ENCODE data around the gene CLTRN.
"Not testable (repeated sequence)": the region's sequence is repeated elsewhere in the genome, so short reads cannot be mapped to it uniquely, and the experiment has no call there.

Gene CLTRN
- total RNA-seq, result 0 to 0.52 (median 0.19) reads per million in 3 donors

- Histone ChIP-seq H3K9me3 (ENCODE audit: control insufficient read depth, low read length) (no peaks in the 10 kb centered on the region), H3K36me3 (ENCODE audit: control insufficient read depth, insufficient read depth, low read length) (no peaks in the 10 kb centered on the region), H3K27ac (ENCODE audit: insufficient read depth, low read length, poor library complexity, severe bottlenecking) (no peak within 1 kb of the TSS), H3K27me3 (replicated peaks; ENCODE audit: control insufficient read depth, insufficient read depth, low read length, poor library complexity, severe bottlenecking) (peaks cover 4% of the 10 kb centered on the region), H3K4me1 (ENCODE audit: control insufficient read depth, insufficient read depth, low read length, poor library complexity, severe bottlenecking) (no peaks in the 10 kb centered on the region), H3K4me3 (ENCODE audit: insufficient read depth, low read depth, low read length, poor library complexity, severe bottlenecking) (no peak within 1 kb of the TSS)
- no peak for DNase-seq
Measured at GRCh38 chrX:15664487-15665444, at the start of gene CLTRN. CLTRN (minus strand) TSS chrX:15664805; CDS start chrX:15664775, 30 bp downstream.

GRCh38 chrX:15704273-15704672, 39.7 kb upstream of the CLTRN start:
- H3K4me1 ChIP-seq (ENCODE audit: control insufficient read depth, insufficient read depth, low read length, poor library complexity, severe bottlenecking); H3K9me3 ChIP-seq (ENCODE audit: control insufficient read depth, low read length); H3K4me3 ChIP-seq (ENCODE audit: insufficient read depth, low read depth, low read length, poor library complexity, severe bottlenecking); H3K27me3 ChIP-seq (replicated peaks; ENCODE audit: control insufficient read depth, insufficient read depth, low read length, poor library complexity, severe bottlenecking); H3K27ac ChIP-seq (ENCODE audit: insufficient read depth, low read length, poor library complexity, severe bottlenecking); H3K36me3 ChIP-seq (ENCODE audit: control insufficient read depth, insufficient read depth, low read length); DNase-seq: not testable (repeated sequence)

- H3K9me3 ChIP-seq (ENCODE audit: control insufficient read depth, low read length); H3K4me3 ChIP-seq (ENCODE audit: insufficient read depth, low read depth, low read length, poor library complexity, severe bottlenecking); DNase-seq; H3K27me3 ChIP-seq (replicated peaks; ENCODE audit: control insufficient read depth, insufficient read depth, low read length, poor library complexity, severe bottlenecking); H3K4me1 ChIP-seq (ENCODE audit: control insufficient read depth, insufficient read depth, low read length, poor library complexity, severe bottlenecking); H3K27ac ChIP-seq (ENCODE audit: insufficient read depth, low read length, poor library complexity, severe bottlenecking); H3K36me3 ChIP-seq (ENCODE audit: control insufficient read depth, insufficient read depth, low read length): not testable (repeated sequence)
Measured at GRCh38 chrX:15703809-15704208, 39.2 kb upstream of the CLTRN start.

GRCh38 chrX:15702488-15703371, 38.1 kb upstream of the CLTRN start:
- no peak overlapping the region for H3K27ac ChIP-seq (ENCODE audit: insufficient read depth, low read length, poor library complexity, severe bottlenecking)
- no peak for DNase-seq

GRCh38 chrX:15696516-15696915, 31.9 kb upstream of the CLTRN start:
- H3K9me3 ChIP-seq (ENCODE audit: control insufficient read depth, low read length), result no peaks in the 10 kb centered on the region

More at GRCh38 chrX:15702488-15703371, 38.1 kb upstream of the CLTRN start:
- H3K4me1 ChIP-seq (ENCODE audit: control insufficient read depth, insufficient read depth, low read length, poor library complexity, severe bottlenecking), result no peaks in the 10 kb centered on the region
- no peaks in the 10 kb centered on the region for H3K27me3 ChIP-seq (replicated peaks; ENCODE audit: control insufficient read depth, insufficient read depth, low read length, poor library complexity, severe bottlenecking)
- H3K9me3 ChIP-seq (ENCODE audit: control insufficient read depth, low read length), result no peaks in the 10 kb centered on the region
- peaks cover 2% of the 10 kb centered on the region for H3K36me3 ChIP-seq (ENCODE audit: control insufficient read depth, insufficient read depth, low read length)
- H3K4me3 ChIP-seq (ENCODE audit: insufficient read depth, low read depth, low read length, poor library complexity, severe bottlenecking), result no peak overlapping the region

GRCh38 chrX:15694941-15695451, 30.4 kb upstream of the CLTRN start:
- no peak overlapping the region for H3K4me3 ChIP-seq (ENCODE audit: insufficient read depth, low read depth, low read length, poor library complexity, severe bottlenecking)
- H3K36me3 ChIP-seq (ENCODE audit: control insufficient read depth, insufficient read depth, low read length), result peaks cover 7% of the 10 kb centered on the region
- H3K9me3 ChIP-seq (ENCODE audit: control insufficient read depth, low read length), result no peaks in the 10 kb centered on the region
- H3K27me3 ChIP-seq (replicated peaks; ENCODE audit: control insufficient read depth, insufficient read depth, low read length, poor library complexity, severe bottlenecking), result no peaks in the 10 kb centered on the region
- no peaks in the 10 kb centered on the region for H3K4me1 ChIP-seq (ENCODE audit: control insufficient read depth, insufficient read depth, low read length, poor library complexity, severe bottlenecking)
- no peak for DNase-seq
- no peak overlapping the region for H3K27ac ChIP-seq (ENCODE audit: insufficient read depth, low read length, poor library complexity, severe bottlenecking)

More at GRCh38 chrX:15696516-15696915, 31.9 kb upstream of the CLTRN start:
- Histone ChIP-seq H3K4me3 (ENCODE audit: insufficient read depth, low read depth, low read length, poor library complexity, severe bottlenecking) (no peak overlapping the region), H3K27ac (ENCODE audit: insufficient read depth, low read length, poor library complexity, severe bottlenecking) (no peak overlapping the region), H3K27me3 (replicated peaks; ENCODE audit: control insufficient read depth, insufficient read depth, low read length, poor library complexity, severe bottlenecking) (no peaks in the 10 kb centered on the region), H3K4me1 (ENCODE audit: control insufficient read depth, insufficient read depth, low read length, poor library complexity, severe bottlenecking) (no peaks in the 10 kb centered on the region), H3K36me3 (ENCODE audit: control insufficient read depth, insufficient read depth, low read length) (peaks cover 2% of the 10 kb centered on the region)
- DNase-seq, result no peak

GRCh38 chrX:15686818-15687685, 22.4 kb upstream of the CLTRN start:
- H3K27me3 ChIP-seq (replicated peaks; ENCODE audit: control insufficient read depth, insufficient read depth, low read length, poor library complexity, severe bottlenecking), result no peaks in the 10 kb centered on the region
- no peak overlapping the region for H3K27ac ChIP-seq (ENCODE audit: insufficient read depth, low read length, poor library complexity, severe bottlenecking)
- no peaks in the 10 kb centered on the region for H3K9me3 ChIP-seq (ENCODE audit: control insufficient read depth, low read length)
- no peak overlapping the region for H3K4me3 ChIP-seq (ENCODE audit: insufficient read depth, low read depth, low read length, poor library complexity, severe bottlenecking)
- H3K36me3 ChIP-seq (ENCODE audit: control insufficient read depth, insufficient read depth, low read length), result peaks cover 7% of the 10 kb centered on the region
- no peaks in the 10 kb centered on the region for H3K4me1 ChIP-seq (ENCODE audit: control insufficient read depth, insufficient read depth, low read length, poor library complexity, severe bottlenecking)
- peak; percentile 23 to 45 (median 44) for DNase-seq

- H3K9me3 ChIP-seq (ENCODE audit: control insufficient read depth, low read length), result no peaks in the 10 kb centered on the region
- DNase-seq, result no peak
- no peak overlapping the region for H3K27ac ChIP-seq (ENCODE audit: insufficient read depth, low read length, poor library complexity, severe bottlenecking)
- no peaks in the 10 kb centered on the region for H3K36me3 ChIP-seq (ENCODE audit: control insufficient read depth, insufficient read depth, low read length)
- H3K4me3 ChIP-seq (ENCODE audit: insufficient read depth, low read depth, low read length, poor library complexity, severe bottlenecking), result no peak overlapping the region
- H3K4me1 ChIP-seq (ENCODE audit: control insufficient read depth, insufficient read depth, low read length, poor library complexity, severe bottlenecking), result no peaks in the 10 kb centered on the region
- no peaks in the 10 kb centered on the region for H3K27me3 ChIP-seq (replicated peaks; ENCODE audit: control insufficient read depth, insufficient read depth, low read length, poor library complexity, severe bottlenecking)
Measured at GRCh38 chrX:15683193-15683592, 18.6 kb upstream of the CLTRN start.

GRCh38 chrX:15681433-15681832, 16.8 kb upstream of the CLTRN start:
- Histone ChIP-seq H3K4me1 (ENCODE audit: control insufficient read depth, insufficient read depth, low read length, poor library complexity, severe bottlenecking) (peaks cover 3% of the 10 kb centered on the region), H3K27me3 (replicated peaks; ENCODE audit: control insufficient read depth, insufficient read depth, low read length, poor library complexity, severe bottlenecking) (no peaks in the 10 kb centered on the region), H3K9me3 (ENCODE audit: control insufficient read depth, low read length) (no peaks in the 10 kb centered on the region), H3K27ac (ENCODE audit: insufficient read depth, low read length, poor library complexity, severe bottlenecking) (no peak overlapping the region), H3K36me3 (ENCODE audit: control insufficient read depth, insufficient read depth, low read length) (no peaks in the 10 kb centered on the region), H3K4me3 (ENCODE audit: insufficient read depth, low read depth, low read length, poor library complexity, severe bottlenecking) (no peak overlapping the region)
- DNase-seq, result no peak
